Activated T-helper 2 cell treated with anti-CD3 and anti-CD28 coated beads, Interferon-gamma antibody, Interleukin-2, Interleukin-4, amounts not matched to agents 10 μg/mL and 5 μg/mL and 100 μg/mL, durations not matched to agents 14 hours and 24 hours and 36 hours (primary cell): ENCODE measurements around the gene PHLPP1. TPM values are rescaled to one million over a fixed set of nuclear protein-coding genes. Genes with fewer than 3 reads are reported as not detected.
A peak's percentile ranks its signal among the peaks of the same experiment; 100 is the strongest.

Source experiments
- DNase-seq: peaks from one replicate; pipeline ENCODE4 v3.0.0; 2021; ENCODE audit warnings: low spot score
- H3K27ac Mint-ChIP-seq: one replicate; pipeline ENCODE4 v1.8.0; 2021; ENCODE audit warnings: mixed read lengths
- H3K27me3 Mint-ChIP-seq: one replicate; pipeline ENCODE4 v1.8.0; 2021; ENCODE audit warnings: low read depth, mixed read lengths
- H3K36me3 Mint-ChIP-seq: one replicate; pipeline ENCODE4 v1.8.0; 2021; ENCODE audit warnings: low read depth, mixed read lengths
- H3K4me1 Mint-ChIP-seq: one replicate; pipeline ENCODE4 v1.8.0; 2021; ENCODE audit warnings: low read depth, mixed read lengths
- H3K4me3 Mint-ChIP-seq: one replicate; pipeline ENCODE4 v1.8.0; 2021; ENCODE audit warnings: low read depth, mild to moderate bottlenecking, moderate library complexity, mixed read lengths
- H3K9me3 Mint-ChIP-seq: one replicate; pipeline ENCODE4 v1.8.0; 2021; ENCODE audit warnings: mixed read lengths
- intact Hi-C: fragments of 100-400 bp; cut with micrococcal nuclease; formaldehyde crosslinking; loops from one replicate; pipeline ENCODE4 v1.15.1; 2023
- total RNA-seq: library from RNA; stranded (reverse); gene quantifications from 2 replicates; pipeline ENCODE4 v1.2.3, GENCODE V29; 2022

The PHLPP1 gene
- total RNA-seq, 1 donor from 2014 or later, result 31.1 TPM

DNA sequence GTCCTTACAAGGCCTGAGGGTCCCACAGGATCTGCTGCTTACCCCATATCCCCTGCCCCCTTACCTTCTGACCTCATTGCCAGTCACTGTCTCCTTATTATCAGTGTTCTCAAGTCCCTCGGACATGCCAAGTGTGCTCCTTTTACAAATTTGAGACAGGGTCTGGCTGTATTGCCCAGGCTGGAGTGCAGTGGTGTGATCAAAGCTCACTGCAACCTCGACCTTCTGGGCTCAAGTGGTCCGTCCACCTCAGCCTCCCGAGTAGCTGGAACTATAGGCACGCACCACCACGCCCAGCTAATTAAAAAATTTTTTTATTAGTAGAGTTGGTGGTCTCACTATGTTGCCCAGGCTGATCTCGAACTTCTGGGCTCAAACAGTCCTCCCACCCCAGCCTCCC lies 141.0 kb downstream of the PHLPP1 start:
- intact Hi-C loops, result no loop called here
- Mint-ChIP-seq H3K4me1 (peaks cover 40% of the 10 kb centered on the region), H3K4me3 (no peak overlapping the region), H3K27ac (no peak overlapping the region), H3K36me3 (peaks cover 13% of the 10 kb centered on the region), H3K27me3 (no peaks in the 10 kb centered on the region), H3K9me3 (no peaks in the 10 kb centered on the region)
- no peak for DNase-seq

DNA sequence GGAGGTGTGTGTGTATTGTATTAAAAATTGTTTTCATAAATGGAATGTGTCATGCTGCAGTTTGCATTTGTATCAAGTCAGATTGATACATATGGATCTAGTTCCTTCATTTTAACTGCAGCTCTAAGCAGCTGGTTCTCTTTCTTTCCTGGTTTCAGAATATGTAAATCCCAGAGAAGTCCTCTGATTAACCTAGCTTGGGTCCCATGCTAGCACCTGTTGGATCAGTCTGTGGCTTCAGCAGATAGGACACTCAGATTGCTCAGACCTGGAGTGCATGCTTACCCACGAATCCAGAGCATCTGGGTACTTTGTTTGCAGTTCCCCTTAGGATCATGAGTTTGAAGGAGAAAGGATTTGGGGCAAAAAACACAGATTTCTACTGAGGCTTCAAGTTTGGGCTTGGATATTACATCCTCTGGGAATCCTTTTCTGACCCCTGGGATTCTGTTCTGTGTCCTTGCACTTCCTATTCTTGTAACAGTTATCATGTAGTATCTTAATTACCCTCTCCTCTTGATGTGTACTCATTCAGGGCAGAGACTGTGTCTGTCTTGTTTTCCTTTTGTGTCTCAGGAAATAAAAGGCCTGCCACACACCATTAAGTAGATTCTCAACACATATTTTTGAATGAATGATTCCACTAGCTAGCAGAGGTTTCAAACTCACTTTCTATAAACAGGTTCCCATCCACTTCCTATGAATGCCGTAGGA lies 142.1 kb downstream of the PHLPP1 start:
- intact Hi-C loops, result no loop called here
- no peak for DNase-seq
- peaks cover 22% of the 10 kb centered on the region for H3K36me3 Mint-ChIP-seq
- H3K9me3 Mint-ChIP-seq, result no peaks in the 10 kb centered on the region
- no peaks in the 10 kb centered on the region for H3K27me3 Mint-ChIP-seq
- H3K4me1 Mint-ChIP-seq, result peaks cover 46% of the 10 kb centered on the region
- no peak overlapping the region for H3K4me3 Mint-ChIP-seq
- H3K27ac Mint-ChIP-seq, result peak overlapping the region; percentile 66

DNA sequence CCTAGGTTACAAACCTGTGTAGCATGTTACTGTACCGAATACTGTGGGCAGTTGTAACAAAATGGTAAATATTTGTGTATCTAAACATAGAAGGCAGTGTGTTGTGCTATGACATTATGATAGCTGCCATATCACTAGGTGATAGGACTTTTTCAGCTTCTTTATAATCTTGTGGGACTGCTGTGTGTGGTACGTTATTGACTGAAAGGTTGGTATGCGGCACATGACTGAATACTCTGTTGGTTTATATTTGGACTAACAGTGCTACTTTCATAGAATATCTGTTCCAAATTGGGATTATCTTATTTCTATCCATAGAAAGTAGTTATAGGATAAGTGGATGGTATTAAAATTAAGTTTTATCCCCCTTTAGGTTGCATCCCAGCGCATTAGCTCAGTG lies 144.7 kb downstream of the PHLPP1 start:
- peaks cover 55% of the 10 kb centered on the region for H3K4me1 Mint-ChIP-seq
- no peak overlapping the region for H3K27ac Mint-ChIP-seq
- H3K4me3 Mint-ChIP-seq, result no peak overlapping the region
- H3K36me3 Mint-ChIP-seq, result peaks cover 26% of the 10 kb centered on the region
- H3K9me3 Mint-ChIP-seq, result no peaks in the 10 kb centered on the region
- H3K27me3 Mint-ChIP-seq, result no peaks in the 10 kb centered on the region
- intact Hi-C loops, result no loop called here
- no peak for DNase-seq

DNA sequence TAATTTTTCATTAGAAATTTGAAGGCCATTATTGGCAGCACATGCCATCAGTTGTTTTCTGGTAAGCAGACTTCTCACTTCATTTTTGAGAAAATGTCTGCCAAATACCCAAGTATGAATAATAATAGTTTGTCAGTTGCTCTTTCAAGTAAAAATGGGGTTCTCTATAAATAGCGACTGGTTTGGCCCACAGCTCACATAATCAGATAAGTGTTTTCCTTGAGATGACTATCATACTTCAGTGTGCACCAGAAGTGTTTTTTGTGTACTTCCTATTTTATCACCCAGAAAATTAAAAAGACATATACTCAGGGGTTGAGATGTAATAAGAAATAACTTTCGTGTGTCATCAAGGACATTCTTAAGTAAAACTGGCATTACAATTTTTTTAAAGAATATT lies 147.1 kb downstream of the PHLPP1 start:
- peaks cover 58% of the 10 kb centered on the region for H3K4me1 Mint-ChIP-seq
- intact Hi-C loops, result no loop called here
- DNase-seq, result no peak
- H3K27ac Mint-ChIP-seq, result no peak overlapping the region
- no peaks in the 10 kb centered on the region for H3K9me3 Mint-ChIP-seq
- H3K36me3 Mint-ChIP-seq, result peaks cover 25% of the 10 kb centered on the region
- no peaks in the 10 kb centered on the region for H3K27me3 Mint-ChIP-seq
- no peak overlapping the region for H3K4me3 Mint-ChIP-seq

DNA sequence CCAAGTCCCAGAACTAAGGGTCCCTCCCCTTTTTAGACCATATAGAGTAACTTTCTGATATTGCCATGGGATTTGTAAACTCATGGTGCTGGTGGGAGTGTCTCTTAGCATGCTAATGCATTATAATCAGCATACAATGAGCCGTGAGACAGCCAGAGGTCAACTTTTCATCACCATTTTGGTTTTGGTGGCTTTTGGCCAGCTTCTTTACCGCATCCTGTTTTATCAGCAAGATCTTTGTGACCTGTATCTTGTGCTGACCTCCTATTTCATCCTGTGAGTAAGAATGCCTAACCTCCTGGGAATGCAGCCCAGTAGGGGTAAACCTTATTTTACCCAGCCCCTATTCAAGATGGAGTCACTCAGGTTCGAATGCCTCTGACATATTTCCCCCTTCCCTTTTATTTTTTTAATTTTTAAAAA lies 148.2 kb downstream of the PHLPP1 start:
- Mint-ChIP-seq H3K36me3 (peaks cover 25% of the 10 kb centered on the region), H3K4me1 (peaks cover 51% of the 10 kb centered on the region), H3K27me3 (no peaks in the 10 kb centered on the region), H3K4me3 (no peak overlapping the region), H3K9me3 (no peaks in the 10 kb centered on the region), H3K27ac (no peak overlapping the region)
- no peak for DNase-seq
- intact Hi-C loops, result no loop called here

DNA sequence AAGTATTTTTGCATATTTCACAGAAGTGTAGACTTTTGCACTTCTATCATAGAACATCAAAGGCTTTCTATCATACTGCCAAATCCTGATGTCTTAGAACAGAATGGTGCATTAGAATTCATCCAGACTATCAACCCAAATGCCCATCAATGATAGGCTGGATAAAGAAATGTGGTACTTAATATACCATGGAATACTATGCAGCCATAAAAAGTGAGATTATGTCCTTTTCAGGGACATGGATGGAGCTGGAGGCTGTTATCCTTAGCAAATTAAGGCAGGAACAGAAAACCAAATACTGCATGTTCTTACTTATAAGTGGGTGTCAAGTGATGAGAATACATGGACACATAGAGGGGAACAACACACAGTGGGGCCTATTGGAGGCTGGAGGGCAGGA lies 150.2 kb downstream of the PHLPP1 start:
- no peak for DNase-seq
- intact Hi-C loops, result no loop called here
- Mint-ChIP-seq H3K27me3 (no peaks in the 10 kb centered on the region), H3K4me3 (no peak overlapping the region), H3K4me1 (peaks cover 51% of the 10 kb centered on the region), H3K27ac (no peak overlapping the region), H3K36me3 (peaks cover 27% of the 10 kb centered on the region), H3K9me3 (no peaks in the 10 kb centered on the region)

DNA sequence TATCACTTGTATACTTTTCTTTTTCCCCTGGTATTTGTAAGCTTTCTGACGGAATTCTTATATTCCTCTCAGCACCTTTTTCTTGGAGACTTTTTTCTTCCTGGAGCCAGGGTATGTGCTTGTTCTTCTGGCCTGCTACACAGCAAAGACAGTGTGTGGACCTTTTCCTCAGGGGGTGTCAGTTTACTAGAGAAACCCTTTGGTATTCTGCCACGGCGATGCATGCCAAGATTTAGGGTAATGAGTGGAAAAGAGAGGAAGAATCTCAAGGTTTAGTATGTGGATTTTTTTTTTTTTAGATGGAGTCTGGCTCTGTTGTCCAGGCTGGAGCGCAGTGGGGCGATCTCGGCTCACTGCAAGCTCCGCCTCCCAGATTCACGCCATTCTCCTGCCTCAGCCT lies 152.2 kb downstream of the PHLPP1 start:
- H3K36me3 Mint-ChIP-seq, result peaks cover 21% of the 10 kb centered on the region
- intact Hi-C loops, result no loop called here

DNA sequence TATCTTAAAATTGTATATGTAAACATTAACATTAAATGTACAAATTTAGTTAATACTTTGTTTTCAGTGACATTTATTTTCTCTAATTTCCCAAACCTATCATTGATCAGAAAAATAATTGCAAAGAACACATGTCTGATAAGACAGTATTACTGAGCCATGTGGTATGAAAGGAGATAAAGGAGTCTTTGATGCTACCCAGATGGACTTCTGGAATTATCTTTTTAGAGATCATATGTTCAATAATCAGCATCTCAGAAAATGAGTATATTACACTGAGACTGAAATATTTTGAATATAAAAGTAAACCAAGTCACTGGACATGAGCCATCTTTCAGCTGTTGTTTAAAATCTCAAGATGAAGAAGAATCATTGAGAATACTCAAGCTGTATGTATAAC lies 153.3 kb downstream of the PHLPP1 start:
- no peak overlapping the region for H3K4me3 Mint-ChIP-seq
- no peaks in the 10 kb centered on the region for H3K27me3 Mint-ChIP-seq
- no peak for DNase-seq
- H3K9me3 Mint-ChIP-seq, result no peaks in the 10 kb centered on the region
- peak overlapping the region; percentile 90 for H3K27ac Mint-ChIP-seq
- H3K4me1 Mint-ChIP-seq, result peaks cover 36% of the 10 kb centered on the region
- intact Hi-C loops, result loop anchor here (2.0 kb wide), 1 partner anchor 24 kb away; no protein-coding TSS in a partner anchor
- H3K36me3 Mint-ChIP-seq, result peaks cover 13% of the 10 kb centered on the region

More for the DNA sequence above, 152.2 kb downstream of the PHLPP1 start:
- Mint-ChIP-seq H3K27ac (no peak overlapping the region), H3K4me3 (no peak overlapping the region), H3K4me1 (peaks cover 44% of the 10 kb centered on the region), H3K9me3 (no peaks in the 10 kb centered on the region), H3K27me3 (no peaks in the 10 kb centered on the region)
- DNase-seq, result no peak

DNA sequence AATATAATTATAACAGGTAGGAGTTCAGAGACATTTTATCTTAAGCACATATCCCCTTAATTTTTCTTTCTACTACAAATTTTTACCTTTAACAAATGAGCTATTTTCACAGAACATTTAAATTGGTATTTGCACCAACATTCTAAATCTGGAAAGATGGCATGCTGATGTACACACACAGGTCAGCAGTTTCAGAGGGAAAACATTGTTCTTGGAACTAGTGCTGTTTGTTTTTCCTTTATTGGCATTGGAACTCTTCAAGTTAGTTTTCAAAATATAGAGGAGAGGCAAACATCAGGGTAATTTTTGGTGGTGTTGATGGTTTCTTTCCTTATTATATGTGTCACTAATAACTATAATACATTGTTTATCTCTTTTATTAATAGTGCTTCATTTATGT lies 155.3 kb downstream of the PHLPP1 start:
- Mint-ChIP-seq H3K9me3 (no peaks in the 10 kb centered on the region), H3K27ac (no peak overlapping the region), H3K36me3 (peaks cover 13% of the 10 kb centered on the region), H3K4me1 (peaks cover 38% of the 10 kb centered on the region), H3K4me3 (no peak overlapping the region), H3K27me3 (no peaks in the 10 kb centered on the region)
- intact Hi-C loops, result no loop called here
- DNase-seq, result no peak

DNA sequence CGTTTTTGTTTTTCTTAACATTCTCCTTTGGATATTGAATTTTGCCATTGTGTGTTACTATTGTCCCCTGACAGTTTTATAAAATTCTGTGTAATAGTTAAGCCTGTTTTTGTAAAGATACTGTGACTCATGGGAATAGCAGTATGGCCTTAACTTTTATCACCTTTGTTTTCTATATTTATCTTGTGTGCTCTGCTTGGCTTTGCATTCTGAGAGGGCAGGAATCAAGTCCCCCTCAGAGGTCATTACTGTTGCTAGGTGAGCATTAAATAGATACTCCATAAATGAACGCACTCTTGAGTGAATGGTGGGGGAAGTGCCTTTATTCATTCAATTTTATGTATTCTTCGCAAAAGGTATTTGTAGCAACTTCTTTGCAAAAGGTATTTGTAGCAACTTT lies 160.0 kb downstream of the PHLPP1 start:
- intact Hi-C loops, result no loop called here
- Mint-ChIP-seq H3K4me1 (peaks cover 32% of the 10 kb centered on the region), H3K36me3 (peaks cover 13% of the 10 kb centered on the region), H3K27ac (no peak overlapping the region), H3K4me3 (no peak overlapping the region), H3K9me3 (no peaks in the 10 kb centered on the region), H3K27me3 (no peaks in the 10 kb centered on the region)
- no peak for DNase-seq

DNA sequence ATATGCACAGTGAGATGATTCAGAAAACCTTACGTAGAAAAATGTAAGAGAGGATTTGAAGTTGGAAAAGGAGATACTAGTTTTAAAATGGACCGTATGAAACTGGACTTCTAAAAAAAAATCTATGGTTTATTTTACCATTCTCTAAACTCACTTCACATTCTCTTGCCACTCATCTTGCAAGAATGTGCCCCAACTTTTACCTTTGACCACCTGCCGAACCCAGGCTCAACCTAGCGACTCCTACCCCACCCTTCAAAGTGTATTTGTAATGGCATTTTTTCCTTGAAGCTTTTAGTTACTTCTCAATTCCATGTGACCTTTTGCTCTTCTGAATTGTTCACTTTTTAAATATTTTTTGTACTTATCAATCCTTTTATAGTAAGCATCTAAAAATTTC lies 160.8 kb downstream of the PHLPP1 start:
- DNase-seq, result no peak
- peaks cover 13% of the 10 kb centered on the region for H3K36me3 Mint-ChIP-seq
- no peak overlapping the region for H3K4me3 Mint-ChIP-seq
- H3K4me1 Mint-ChIP-seq, result peaks cover 31% of the 10 kb centered on the region
- no peaks in the 10 kb centered on the region for H3K27me3 Mint-ChIP-seq
- intact Hi-C loops, result no loop called here
- no peak overlapping the region for H3K27ac Mint-ChIP-seq
- H3K9me3 Mint-ChIP-seq, result no peaks in the 10 kb centered on the region

DNA sequence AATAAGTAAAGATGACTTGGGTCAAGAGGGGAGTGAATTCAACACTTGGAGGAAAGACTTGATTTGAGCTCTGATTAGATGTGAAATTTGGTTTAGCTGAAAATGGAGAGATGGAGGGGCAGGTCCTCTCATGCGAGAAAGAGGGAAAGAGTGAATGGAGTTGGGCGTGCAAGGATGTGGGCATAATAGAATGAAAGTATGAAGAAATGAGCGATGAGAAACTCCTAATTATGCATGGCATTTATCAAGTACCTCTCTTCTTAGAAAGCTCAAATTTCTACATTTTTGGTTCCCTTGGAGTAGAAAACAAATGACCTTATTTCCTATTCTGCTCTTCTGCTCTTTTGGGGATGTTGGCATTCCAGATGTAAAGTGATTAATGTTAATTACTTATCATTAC lies 161.5 kb downstream of the PHLPP1 start:
- H3K27me3 Mint-ChIP-seq, result no peaks in the 10 kb centered on the region
- no peak for DNase-seq
- no peak overlapping the region for H3K27ac Mint-ChIP-seq
- peaks cover 14% of the 10 kb centered on the region for H3K36me3 Mint-ChIP-seq
- H3K4me1 Mint-ChIP-seq, result peaks cover 36% of the 10 kb centered on the region
- H3K9me3 Mint-ChIP-seq, result no peaks in the 10 kb centered on the region
- no peak overlapping the region for H3K4me3 Mint-ChIP-seq
- intact Hi-C loops, result no loop called here

DNA sequence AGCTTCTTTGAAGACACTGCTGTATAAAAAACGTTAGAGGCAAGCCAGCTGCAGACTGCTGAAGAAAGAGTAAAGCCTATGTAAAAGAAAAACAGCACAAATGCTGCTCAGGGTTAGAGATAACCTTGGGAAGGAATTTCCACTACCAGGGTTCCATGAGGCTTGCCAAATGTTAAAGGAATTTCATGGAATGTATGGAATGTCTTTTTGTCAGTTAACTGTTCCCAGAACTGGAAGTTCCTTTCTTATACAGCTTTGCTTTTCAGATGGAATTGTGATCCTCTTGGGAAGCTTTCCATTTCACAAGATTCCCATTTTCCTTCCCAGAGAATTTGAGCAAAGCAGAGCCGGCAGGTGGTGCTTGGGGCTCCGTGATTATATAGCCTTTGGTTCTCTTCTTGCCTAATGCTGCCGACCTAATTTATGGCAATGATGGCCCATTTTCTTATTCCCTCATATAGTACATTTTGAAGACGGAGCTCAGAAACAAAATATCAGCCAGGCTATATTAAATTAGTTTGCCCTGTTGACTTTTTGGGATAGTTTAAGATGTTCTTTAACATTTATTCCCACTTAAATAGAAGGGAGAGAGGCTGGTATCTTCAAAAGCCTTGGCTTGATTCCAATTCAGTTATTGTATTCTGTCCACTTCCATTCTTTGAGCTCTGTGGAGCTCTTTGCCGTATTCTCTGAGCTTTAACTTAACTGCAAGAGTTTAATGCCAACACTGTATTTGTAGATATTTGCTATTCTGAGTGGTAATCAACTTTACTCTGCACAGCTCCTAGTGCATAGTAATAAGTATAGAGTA lies 162.3 kb downstream of the PHLPP1 start:
- intact Hi-C loops, result no loop called here
- Mint-ChIP-seq H3K36me3 (peaks cover 12% of the 10 kb centered on the region), H3K9me3 (no peaks in the 10 kb centered on the region), H3K4me3 (no peak overlapping the region), H3K27ac (no peak overlapping the region), H3K4me1 (peaks cover 34% of the 10 kb centered on the region), H3K27me3 (no peaks in the 10 kb centered on the region)
- DNase-seq, result no peak
